ENCODE results near the gene MS4A6E. TPM values are rescaled to one million over a fixed set of nuclear protein-coding genes. Genes with fewer than 3 reads are reported as not detected.

Gene MS4A6E
- polyA plus RNA-seq, 3 donors: not detected

- Histone ChIP-seq H3K9ac (ENCODE audit: insufficient read depth, low read length, poor library complexity, severe bottlenecking) (no peak overlapping the region), H3K4me2 (replicated peaks; ENCODE audit: extremely low read depth, low read length, poor library complexity, severe bottlenecking) (no peak overlapping the region), H4K20me1 (ENCODE audit: insufficient read depth, low read length) (no peaks in the 10 kb centered on the region), H3K36me3 (replicated peaks in 1 of 2; ENCODE audit: control insufficient read depth in 1 of 2, insufficient read depth in 2 of 2, low read length in 2 of 2) (no peaks in the 10 kb centered on the region), H3K9me3 (replicated peaks in 1 of 2; ENCODE audit: control insufficient read depth in 1 of 2, insufficient read depth in 1 of 2, low read length in 2 of 2) (peaks cover 6 to 10% of the 10 kb centered on the region in 2 donors), H3K4me3 (replicated peaks in 1 of 3; ENCODE audit: low read depth in 2 of 3, low read length in 3 of 3) (no peak overlapping the region), H3K79me2 (ENCODE audit: insufficient read depth, low read length) (no peaks in the 10 kb centered on the region), H2AFZ (ENCODE audit: insufficient read depth, low read depth, low read length, poor library complexity, severe bottlenecking) (no peak overlapping the region), H3K4me1 (ENCODE audit: control insufficient read depth in 1 of 2, insufficient read depth in 2 of 2, low read length in 2 of 2) (peaks cover 5 to 11% of the 10 kb centered on the region in 2 donors), H3K27ac (ENCODE audit: low read depth in 1 of 2, low read length in 2 of 2) (no peak overlapping the region), H3K27me3 (ENCODE audit: control insufficient read depth in 2 of 2, insufficient read depth in 2 of 2, low read length in 2 of 2) (no peaks in the 10 kb centered on the region)
- DNase-seq: peak in 2 of 3 donors; percentile 40 to 46
- TF ChIP-seq CTCF (IDR thresholded peaks at IDR 0.05): no peak
- H3K4me1 Mint-ChIP-seq: peaks cover 13% of the 10 kb centered on the region
- H3K36me3 Mint-ChIP-seq: peaks cover 0 to 4% of the 10 kb centered on the region in 2 donors
- H3K27ac Mint-ChIP-seq: no peak overlapping the region
- H3K4me3 Mint-ChIP-seq: no peak overlapping the region
- H3K9me3 Mint-ChIP-seq: peaks cover 7 to 12% (median 11%) of the 10 kb centered on the region in 7 donors
- 64% methylated on average over 1 of the region's 1 CpG for WGBS (ENCODE audit: insufficient coverage)
- no peaks in the 10 kb centered on the region for H3K27me3 Mint-ChIP-seq (ENCODE audit: low read depth in 3 of 3)
- intact Hi-C loops (cut with micrococcal nuclease): loop anchor here in 1 of 2 donors (10.0 kb wide), 1 partner anchor 265 kb away; no protein-coding TSS in a partner anchor
Observed at GRCh38 chr11:60349990-60350389, 22.9 kb downstream of the MS4A6E start.

GRCh38 chr11:60357771-60358170 lies 30.7 kb downstream of the MS4A6E start:
- H3K79me2 ChIP-seq (ENCODE audit: insufficient read depth, low read length): no peaks in the 10 kb centered on the region
- H3K9me3 Mint-ChIP-seq: peaks cover 15 to 33% (median 27%) of the 10 kb centered on the region in 7 donors
- peaks cover 21 to 24% of the 10 kb centered on the region in 2 donors for H3K9me3 ChIP-seq (replicated peaks in 1 of 2; ENCODE audit: control insufficient read depth in 1 of 2, insufficient read depth in 1 of 2, low read length in 2 of 2)
- peak overlapping the region; percentile 20 for H3K4me2 ChIP-seq (replicated peaks; ENCODE audit: extremely low read depth, low read length, poor library complexity, severe bottlenecking)
- H3K4me3 ChIP-seq (replicated peaks in 1 of 3; ENCODE audit: low read depth in 2 of 3, low read length in 3 of 3): no peak overlapping the region
- H3K4me1 Mint-ChIP-seq: peaks cover 22% of the 10 kb centered on the region
- DNase-seq: peak in 2 of 3 donors; percentile 42 to 53
- H3K9ac ChIP-seq (ENCODE audit: insufficient read depth, low read length, poor library complexity, severe bottlenecking): no peak overlapping the region
- intact Hi-C loops (cut with micrococcal nuclease): loop anchor here in 1 of 2 donors (2.0 kb wide), 1 partner anchor 57 kb away; no protein-coding TSS in a partner anchor
- H3K27ac ChIP-seq (ENCODE audit: low read depth in 1 of 2, low read length in 2 of 2): no peak overlapping the region
- peak overlapping the region in 1 of 2 donors; percentile 12 for H3K4me3 Mint-ChIP-seq
- TF ChIP-seq CTCF (IDR thresholded peaks at IDR 0.05): no peak
- no peaks in the 10 kb centered on the region for H4K20me1 ChIP-seq (ENCODE audit: insufficient read depth, low read length)
- H3K27me3 Mint-ChIP-seq (ENCODE audit: low read depth in 3 of 3): peaks cover 0 to 2% (median 0%) of the 10 kb centered on the region in 3 donors
- peaks cover 0 to 8% of the 10 kb centered on the region in 2 donors for H3K36me3 Mint-ChIP-seq
- peak overlapping the region in 2 of 7 donors; percentile 27 to 56 for H3K27ac Mint-ChIP-seq
- no peaks in the 10 kb centered on the region for H3K27me3 ChIP-seq (ENCODE audit: control insufficient read depth in 2 of 2, insufficient read depth in 2 of 2, low read length in 2 of 2)
- peaks cover 0 to 4% of the 10 kb centered on the region in 2 donors for H3K36me3 ChIP-seq (replicated peaks in 1 of 2; ENCODE audit: control insufficient read depth in 1 of 2, insufficient read depth in 2 of 2, low read length in 2 of 2)
- WGBS (ENCODE audit: insufficient coverage): no CpG with 5 or more reads among the region's 2 CpGs
- H3K4me1 ChIP-seq (ENCODE audit: control insufficient read depth in 1 of 2, insufficient read depth in 2 of 2, low read length in 2 of 2): peaks cover 19 to 25% of the 10 kb centered on the region in 2 donors
- no peak overlapping the region for H2AFZ ChIP-seq (ENCODE audit: insufficient read depth, low read depth, low read length, poor library complexity, severe bottlenecking)

All from CD14-positive monocyte (primary cell).